GM08714 (cell line): ENCODE results near the gene TRAF1.

Source experiments
- H3K4me3 ChIP-seq: fragments of 200-500 bp; sonication (Bioruptor generic); 2 replicates; pipeline ENCODE4 v1.5.1; 2014; ENCODE audit warnings: mild to moderate bottlenecking, low read length, inconsistent platforms
- ZNF274 ChIP-seq: IDR thresholded peaks from 2 replicates; pipeline ENCODE4 v1.6.1; 2012; ENCODE audit warnings: mild to moderate bottlenecking, low read depth, low read length

TRAF1 gene

DNA sequence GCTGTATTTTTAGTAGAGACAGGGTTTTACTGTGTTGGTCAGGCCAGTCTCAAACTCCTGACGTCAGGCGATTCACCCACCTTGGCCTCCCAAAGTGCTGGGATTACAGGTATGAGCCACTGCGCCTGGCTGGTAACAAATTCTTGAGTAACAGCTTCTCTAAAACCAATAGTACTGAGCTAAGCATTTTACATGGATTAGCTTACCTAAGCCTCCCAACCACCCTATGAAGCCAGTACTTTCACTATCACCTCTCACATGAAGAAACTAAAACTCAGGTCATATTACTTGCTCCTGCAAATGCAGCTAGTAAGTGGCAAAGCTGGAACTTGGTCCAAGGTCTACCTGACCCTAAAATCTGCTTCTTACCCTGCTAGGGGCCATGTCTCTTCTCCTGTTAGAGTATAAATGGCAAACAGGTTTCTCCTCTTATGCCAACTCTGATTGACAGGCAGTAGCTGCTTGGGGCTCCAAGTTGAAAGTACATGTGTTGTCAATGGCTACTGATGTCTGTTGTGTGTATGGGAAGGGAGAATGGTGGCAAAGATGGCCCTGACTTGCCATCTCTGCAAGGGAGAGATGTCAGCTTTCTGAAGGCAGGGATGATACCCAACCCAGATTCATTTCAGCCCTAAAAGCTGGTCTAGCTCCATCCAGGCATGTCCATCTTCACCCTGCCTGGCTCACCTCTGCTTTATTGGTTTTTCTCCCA is 53.6 kb downstream of the TRAF1 start:
- no peak for TF ChIP-seq ZNF274
- no peak overlapping the region for H3K4me3 ChIP-seq

DNA sequence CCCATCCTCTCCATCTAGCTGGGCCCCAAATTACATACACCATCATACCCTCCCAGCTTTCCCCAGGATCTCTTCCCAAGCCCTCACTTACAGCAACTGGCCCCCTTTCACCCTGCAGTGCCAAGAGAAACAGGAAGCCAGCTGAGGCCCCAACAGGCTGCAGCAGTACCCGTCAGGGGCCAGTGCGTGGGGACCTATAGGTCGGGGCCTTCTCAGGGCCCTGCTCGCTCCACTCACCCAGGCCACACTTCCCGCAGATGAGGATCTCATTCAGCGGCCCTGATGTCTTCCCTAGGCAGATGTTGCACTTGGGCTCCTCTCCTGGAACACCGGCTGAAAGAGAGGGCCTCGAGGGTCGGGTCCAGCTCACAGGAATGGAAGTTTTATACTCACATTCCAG is 56.4 kb downstream of the TRAF1 start:
- TF ChIP-seq ZNF274, result no peak
- no peak overlapping the region for H3K4me3 ChIP-seq

DNA sequence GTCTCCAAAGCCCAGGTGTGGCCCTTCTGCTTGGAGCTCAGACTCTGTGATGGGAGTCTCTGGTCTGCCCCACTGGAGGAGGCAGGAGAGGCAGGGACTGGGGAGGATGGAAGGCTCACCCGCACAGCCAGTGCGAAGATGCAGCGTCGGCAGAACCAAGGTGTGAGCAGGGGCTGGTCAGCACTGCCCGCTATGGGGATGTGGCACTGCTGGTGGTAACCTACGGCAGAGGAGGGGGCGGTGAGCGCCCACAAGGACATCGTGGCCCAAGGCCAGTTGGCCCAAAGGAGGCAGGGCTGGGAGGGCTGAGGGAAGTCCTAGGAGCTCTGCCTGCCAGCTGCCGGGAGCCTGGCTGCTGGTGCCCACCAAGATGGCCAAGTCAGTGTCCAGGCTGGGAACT is 56.9 kb downstream of the TRAF1 start:
- H3K4me3 ChIP-seq, result no peak overlapping the region; the same call in 1 of the 2 replicates
- TF ChIP-seq ZNF274, result no peak

DNA sequence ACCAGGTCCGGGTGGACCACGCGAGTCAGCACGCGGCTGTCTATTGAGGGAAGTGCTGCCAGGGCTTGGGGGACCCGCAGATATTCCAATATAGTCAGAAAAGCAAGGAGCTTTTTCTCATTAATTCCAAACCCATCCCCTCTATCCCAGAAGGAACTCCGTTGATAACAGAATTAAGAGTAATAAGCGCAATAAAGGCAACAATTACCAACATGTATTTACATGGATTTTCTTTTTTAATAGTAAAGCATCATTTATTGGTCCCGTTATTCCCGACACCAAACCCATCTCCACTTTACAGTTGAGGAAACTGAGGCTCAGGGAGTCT is 57.3 kb downstream of the TRAF1 start:
- peak overlapping the region; percentile 46; the same call in 1 of the 2 replicates for H3K4me3 ChIP-seq
- TF ChIP-seq ZNF274, result no peak

DNA sequence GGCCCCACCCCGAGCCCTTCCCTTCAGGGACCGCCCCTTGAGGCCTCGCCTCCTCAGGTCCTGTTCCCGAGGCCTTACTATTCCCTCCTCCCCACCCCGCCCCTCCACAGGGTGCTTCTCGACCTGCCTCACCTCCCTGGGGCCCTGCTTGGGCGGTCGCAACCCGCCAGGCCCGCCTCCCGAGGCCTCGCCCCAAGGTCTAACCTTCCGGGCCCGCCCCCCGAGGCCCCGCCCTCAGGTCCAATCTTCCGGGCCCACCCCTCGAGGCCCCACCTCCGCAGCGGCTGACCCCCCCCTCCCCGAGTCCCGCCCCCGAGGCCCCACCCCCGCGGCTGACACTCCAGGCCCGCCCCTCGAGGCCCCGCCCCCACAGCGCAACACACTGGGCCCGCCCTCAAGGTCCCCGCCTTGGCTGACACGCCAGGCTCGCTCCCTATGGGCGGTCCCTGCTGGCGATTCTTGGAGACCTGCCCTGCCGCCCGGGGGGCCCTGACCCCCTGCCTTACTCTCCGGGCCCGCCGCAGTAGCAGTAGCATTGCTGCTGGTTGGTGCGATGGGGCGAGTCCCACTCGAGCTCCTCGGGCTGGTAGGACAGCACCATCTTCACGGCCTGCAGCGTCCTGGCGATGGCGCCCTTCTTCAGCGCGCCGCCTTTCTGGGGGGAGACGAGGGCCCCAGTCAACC is 57.8 kb downstream of the TRAF1 start:
- H3K4me3 ChIP-seq, result peak overlapping the region; percentile 51; the same call in 1 of the 2 replicates
- TF ChIP-seq ZNF274, result no peak

DNA sequence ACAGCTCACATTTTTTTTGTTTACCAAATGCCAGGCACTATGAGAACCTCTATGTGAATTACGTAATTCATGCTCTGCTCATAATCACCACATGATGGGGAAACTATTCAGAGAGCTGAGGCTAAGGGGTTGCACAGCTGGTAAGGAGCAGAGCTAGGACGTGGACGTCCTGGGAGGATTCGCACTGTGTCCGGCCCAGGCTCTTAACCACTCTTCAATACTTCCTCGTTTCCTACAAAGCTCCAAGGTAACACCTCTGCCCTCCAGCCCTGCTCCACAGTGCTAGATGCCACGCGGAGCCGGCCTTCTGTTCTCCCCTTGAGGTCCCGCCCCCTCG is 58.3 kb downstream of the TRAF1 start:
- no peak for TF ChIP-seq ZNF274
- peak overlapping the region; percentile 51; the same call in 1 of the 2 replicates for H3K4me3 ChIP-seq

DNA sequence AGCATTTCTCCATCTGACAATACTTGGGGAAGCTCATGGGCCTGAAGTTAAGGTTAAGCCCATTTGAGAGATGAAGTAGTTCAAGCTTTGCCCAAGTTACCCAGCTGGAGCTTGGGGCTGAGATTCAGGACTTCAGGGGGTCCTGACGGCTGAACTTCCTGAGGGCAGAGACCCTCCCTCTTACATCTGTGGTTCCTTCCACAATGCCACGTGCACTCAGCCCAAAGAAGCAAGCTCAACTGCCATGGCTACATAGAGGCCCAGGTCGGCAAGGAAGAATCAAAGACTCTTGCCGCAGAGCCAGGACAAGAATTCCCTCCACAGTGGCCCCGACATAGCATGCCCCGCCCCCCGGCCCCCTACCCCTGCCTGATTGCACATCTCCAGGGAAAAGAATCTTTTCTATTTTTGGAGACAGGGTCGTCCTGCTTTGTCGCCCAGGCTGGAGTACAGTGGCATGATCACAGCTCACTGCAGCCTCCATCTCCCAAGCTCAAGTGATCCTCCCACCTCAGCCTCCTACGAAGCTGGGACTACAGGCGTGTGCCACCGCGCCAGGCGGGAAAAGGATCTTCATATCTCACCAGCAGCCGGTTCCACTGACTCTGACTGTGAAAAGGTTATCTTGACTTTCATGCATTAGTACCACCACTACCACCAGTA is 58.8 kb downstream of the TRAF1 start:
- H3K4me3 ChIP-seq, result no peak overlapping the region; the same call in 1 of the 2 replicates
- no peak for TF ChIP-seq ZNF274

DNA sequence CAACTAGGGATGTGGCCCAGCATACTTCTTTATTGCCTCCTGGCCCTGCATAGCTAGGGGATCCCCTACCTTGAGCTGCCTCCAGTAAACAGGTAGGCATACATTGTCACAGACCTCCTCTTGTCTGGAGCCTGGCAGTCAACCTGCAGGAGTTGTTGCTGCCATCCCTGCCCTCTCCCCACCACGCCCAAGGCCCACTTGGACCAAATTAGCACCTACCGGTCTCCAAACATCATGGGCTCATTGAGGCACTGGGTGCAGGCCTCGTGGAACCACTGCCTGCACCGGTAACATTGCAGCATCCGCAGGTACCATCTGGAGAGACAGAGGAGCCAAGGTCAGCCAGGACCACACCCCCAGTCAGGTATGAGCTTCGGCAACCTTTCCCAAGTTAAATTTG is 59.9 kb downstream of the TRAF1 start:
- H3K4me3 ChIP-seq, result no peak overlapping the region
- no peak for TF ChIP-seq ZNF274

DNA sequence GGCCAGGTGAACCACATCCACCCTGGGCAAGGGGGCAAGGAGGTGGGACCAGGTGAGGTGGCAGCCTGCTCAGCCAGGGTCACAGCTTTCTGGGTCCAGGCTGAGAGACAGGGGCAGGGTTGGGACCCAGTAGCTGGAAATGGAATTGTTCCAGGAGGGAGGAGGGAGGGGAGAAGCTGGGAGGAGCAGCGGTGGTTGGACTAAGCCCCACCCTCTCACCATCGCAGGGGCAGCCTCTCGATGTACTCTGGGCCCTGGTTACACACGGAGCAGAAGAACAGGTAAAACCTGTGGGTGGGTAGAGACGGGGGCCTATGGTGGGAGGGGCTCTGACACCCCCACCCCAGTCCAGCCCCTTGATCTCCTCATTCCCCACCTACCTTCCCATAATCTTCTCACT is 60.8 kb downstream of the TRAF1 start:
- no peak for TF ChIP-seq ZNF274
- H3K4me3 ChIP-seq, result no peak overlapping the region

DNA sequence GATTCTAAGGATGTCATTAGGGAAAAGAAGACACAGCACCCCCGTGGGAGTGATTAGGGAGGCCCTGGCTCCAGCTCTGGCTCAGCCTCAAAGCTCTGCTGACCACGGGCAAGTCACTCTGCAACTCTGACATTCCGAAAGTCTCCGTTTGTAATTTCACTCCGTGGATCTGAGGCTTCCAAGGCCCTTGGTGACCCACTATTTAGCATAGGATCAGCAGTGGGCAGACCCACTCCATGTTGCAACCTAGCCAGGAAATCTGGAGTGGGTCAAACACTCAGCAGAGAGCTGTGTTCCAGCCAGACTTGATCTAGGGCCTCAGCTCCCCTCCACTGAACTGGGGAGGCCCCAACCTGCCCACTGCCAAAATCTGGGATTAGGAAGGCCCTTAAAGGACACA is 61.4 kb downstream of the TRAF1 start:
- no peak overlapping the region for H3K4me3 ChIP-seq
- no peak for TF ChIP-seq ZNF274

DNA sequence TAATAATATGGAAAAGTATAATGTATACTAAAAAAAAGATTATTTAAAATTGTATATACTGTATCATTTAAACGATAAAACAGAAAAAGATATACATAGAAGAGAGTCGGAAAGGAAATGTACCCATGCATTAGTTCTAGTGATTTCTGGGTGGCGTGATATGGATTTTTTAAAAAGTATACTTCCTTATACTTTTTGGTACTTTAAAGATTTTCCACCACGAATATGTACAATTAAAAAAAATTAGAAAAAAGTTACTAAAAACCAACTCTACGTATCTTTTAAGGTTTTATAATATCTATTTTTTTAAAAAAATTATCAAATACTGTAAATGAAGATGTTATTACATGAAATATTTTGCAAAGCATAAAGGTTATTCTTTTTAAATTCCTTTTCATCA is 61.9 kb downstream of the TRAF1 start:
- H3K4me3 ChIP-seq, result no peak overlapping the region
- no peak for TF ChIP-seq ZNF274

DNA sequence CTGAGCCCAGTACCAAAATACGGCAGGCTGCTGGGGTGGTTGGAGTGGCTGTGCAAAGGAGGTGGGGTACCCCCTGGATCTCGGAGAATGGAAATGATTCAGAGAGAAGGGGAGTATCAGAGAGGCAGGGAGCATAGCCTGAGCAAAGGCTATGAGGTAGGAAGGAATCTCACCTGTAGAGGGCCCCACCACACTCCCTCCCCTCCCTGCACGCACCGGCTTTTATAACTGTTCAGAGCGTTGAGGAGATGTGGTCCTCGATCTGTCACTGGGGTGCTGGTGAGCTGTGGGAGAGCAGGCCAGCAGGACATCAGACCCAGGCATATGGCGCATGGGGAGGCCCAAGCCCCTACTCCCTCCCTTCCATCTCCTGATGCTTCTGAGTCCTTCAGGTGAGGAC is 62.8 kb downstream of the TRAF1 start:
- no peak overlapping the region for H3K4me3 ChIP-seq
- TF ChIP-seq ZNF274, result no peak

DNA sequence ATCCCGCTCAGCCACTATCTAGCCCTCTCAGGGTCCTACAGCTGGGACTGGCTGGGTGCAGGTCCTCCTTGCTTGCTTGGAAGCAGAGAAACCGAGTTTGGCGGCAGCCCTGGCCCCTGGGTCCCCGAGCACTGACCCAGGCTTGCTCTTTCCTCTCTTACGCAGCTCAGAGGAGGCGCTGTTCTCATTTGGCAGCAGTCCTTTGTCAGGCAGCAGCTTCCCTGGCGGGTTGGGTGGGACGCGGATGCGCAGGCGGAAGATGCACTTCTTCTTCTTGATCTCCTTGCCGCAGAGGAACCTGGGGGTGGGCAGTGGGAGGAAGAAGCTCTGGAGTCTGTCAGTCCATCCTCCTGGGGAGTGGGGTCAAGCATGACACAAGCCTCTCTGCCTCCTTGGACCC is 64.1 kb downstream of the TRAF1 start:
- no peak overlapping the region for H3K4me3 ChIP-seq
- TF ChIP-seq ZNF274, result no peak

DNA sequence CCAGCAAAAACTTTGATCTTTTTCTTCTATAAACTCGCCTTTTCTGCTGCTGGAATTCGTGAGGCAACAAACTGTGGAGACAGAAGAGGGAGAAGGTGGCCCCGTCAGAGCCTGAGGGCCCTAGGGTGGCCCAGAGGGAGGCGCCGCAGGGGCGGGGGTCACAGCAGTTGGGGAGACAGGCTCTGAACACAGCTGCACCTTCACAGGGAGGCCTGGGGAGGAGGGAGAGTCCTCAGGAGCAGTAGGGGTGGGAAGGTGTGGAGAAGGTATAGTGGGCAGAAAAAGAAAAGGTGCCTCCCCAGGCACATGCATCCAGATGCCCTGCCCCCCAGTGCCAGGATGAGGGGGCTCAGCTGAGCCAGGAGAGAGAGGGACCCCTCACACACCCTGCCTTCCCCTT is 64.7 kb downstream of the TRAF1 start:
- no peak overlapping the region for H3K4me3 ChIP-seq
- TF ChIP-seq ZNF274, result no peak

DNA sequence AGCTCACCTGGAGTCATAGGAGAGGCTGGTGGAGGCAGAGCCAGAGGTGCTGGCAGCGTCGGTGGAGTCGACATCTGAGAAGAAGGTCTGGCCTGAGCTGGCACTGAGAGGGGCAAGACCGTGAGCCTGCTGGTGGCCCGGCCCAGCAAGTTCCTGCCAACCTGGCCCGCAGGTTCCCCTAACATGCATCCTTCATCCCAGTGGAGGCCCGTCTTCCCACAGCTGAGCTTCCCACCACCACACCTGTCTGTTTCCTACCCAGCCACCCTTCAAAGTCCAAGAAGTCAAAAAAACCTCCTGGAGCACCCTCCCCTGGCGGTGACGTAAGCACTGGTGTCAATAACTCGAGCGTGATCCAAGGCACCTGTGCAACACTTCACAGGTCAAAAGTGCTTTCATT is 66.5 kb downstream of the TRAF1 start:
- no peak for TF ChIP-seq ZNF274

More for the DNA sequence above, 66.5 kb downstream of the TRAF1 start:
- no peak overlapping the region for H3K4me3 ChIP-seq
